HCT116 (cell line): ENCODE data around the gene XYLT1. TPM values are rescaled to one million over a fixed set of nuclear protein-coding genes. Genes with fewer than 3 reads are reported as not detected.

Experiments
- ATAC-seq: fragments of 200-7000 bp; cut with Tn5 transposase; 2 replicates; pipeline ENCODE4 v1.9.1; 2020; ENCODE audit warnings: mild to moderate bottlenecking, moderate library complexity
- BruUV-seq: library from RNA; stranded (reverse); fragments of 400-500 nt; replicated peaks from 2 replicates; lab custom pipeline; 2021; lab: Mats Ljungman, UMichigan
- CTCF ChIA-PET: fragments of 300-600 bp; sonication (Branson Sonifier 250); formaldehyde crosslinking; loops from one replicate; lab custom pipeline; 2021; ENCODE audit warnings: antibody characterized with exemption; lab: Charles Lee
- POLR2A ChIA-PET: fragments of 300-600, 350-600 bp; sonication (Branson Sonifier 250); formaldehyde crosslinking; loops from one replicate; lab custom pipeline; 2021; ENCODE audit warnings: antibody characterized with exemption; lab: Charles Lee
- RAD21 ChIA-PET, 2 experiments: fragments of 300-600 bp; sonication (Branson Sonifier 250); formaldehyde crosslinking; loops; one replicate each; lab custom pipeline; 2023; ENCODE audit warnings: low total read pairs in 2 of 2; ENCODE audit not compliant: uncharacterized antibody in 2 of 2, unreplicated experiment in 2 of 2, low non-redundant PET in 1 of 2; lab: Charles Lee
- DNase-seq: peaks from one replicate; pipeline ENCODE4 v3.0.0-alpha.2; 2010; ENCODE audit warnings: low read depth, low spot score
- H2AFZ ChIP-seq: fragments of 200-600 bp; shearing (Covaris generic), sonication (generic); 2 replicates; pipeline ENCODE4 v1.6.1; 2017; ENCODE audit warnings: low read depth, mixed run types, mixed read lengths, antibody characterized with exemption, low read length; ENCODE audit not compliant: poor library complexity, severe bottlenecking
- H3K27ac ChIP-seq: 2 replicates; pipeline ENCODE4 v1.5.1; 2012; ENCODE audit warnings: low read depth, low read length
- H3K27me3 ChIP-seq: fragments of 200-600 bp; sonication (generic); 2 replicates; pipeline ENCODE4 v1.6.1; 2016; ENCODE audit warnings: mixed run types, low read length, mixed read lengths; ENCODE audit not compliant: insufficient read depth
- H3K36me3 ChIP-seq, 2 experiments: fragments of 200-500 bp in 1 of 2; fragments of 200-600 bp in 1 of 2; sonication (Bioruptor generic) in 1 of 2; sonication (generic) in 1 of 2; 2 replicates each; pipeline versions ENCODE4 v1.5.1 to v1.6.1; 2014 to 2016; ENCODE audit warnings: low read length in 2 of 2, inconsistent platforms in 1 of 2, mixed read lengths in 1 of 2, mixed run types in 1 of 2; ENCODE audit not compliant: insufficient read depth in 2 of 2, control insufficient read depth in 1 of 2
- H3K4me1 ChIP-seq, 2 experiments: fragments of 200-600 bp in 1 of 2; sonication (generic) in 1 of 2; 2 replicates each; pipeline versions ENCODE4 v1.5.1 to v1.6.1; 2012 to 2017; ENCODE audit warnings: low read length in 2 of 2, inconsistent platforms in 1 of 2, mild to moderate bottlenecking in 1 of 2, mixed read lengths in 1 of 2, mixed run types in 1 of 2, moderate library complexity in 1 of 2; ENCODE audit not compliant: insufficient read depth in 2 of 2, control insufficient read depth in 1 of 2
- H3K4me2 ChIP-seq: fragments of 200-600 bp; sonication (generic); 2 replicates; pipeline ENCODE4 v1.6.1; 2017; ENCODE audit warnings: mixed run types, low read length, mixed read lengths
- H3K4me3 ChIP-seq, 2 experiments: fragments of 200-600 bp in 1 of 2; sonication (generic) in 1 of 2; replicated peaks in 1 of 2; 2 replicates each; pipeline ENCODE4 v1.5.1; 2011 to 2016; ENCODE audit warnings: low read length in 2 of 2, control low read depth in 1 of 2, low read depth in 1 of 2, mild to moderate bottlenecking in 1 of 2, mixed read lengths in 1 of 2, mixed run types in 1 of 2
- H3K79me2 ChIP-seq: fragments of 200-600 bp; sonication (generic); 2 replicates; pipeline ENCODE4 v1.6.1; 2017; ENCODE audit warnings: mild to moderate bottlenecking, mixed run types, low read length, moderate library complexity, mixed read lengths; ENCODE audit not compliant: insufficient read depth
- H3K9ac ChIP-seq: fragments of 200-600 bp; sonication (generic); 2 replicates; pipeline ENCODE4 v1.6.1; 2016; ENCODE audit warnings: low read length, mixed read lengths
- H3K9me2 ChIP-seq: fragments of 200-600 bp; sonication (generic), shearing (Covaris generic); 2 replicates; pipeline ENCODE4 v1.6.1; 2017; ENCODE audit warnings: mixed run types, mild to moderate bottlenecking, moderate library complexity; ENCODE audit not compliant: insufficient read depth
- H3K9me3 ChIP-seq, 2 experiments: fragments of 200-500 bp in 1 of 2; fragments of 200-600 bp in 1 of 2; sonication (Bioruptor generic) in 1 of 2; sonication (generic) in 1 of 2; 2 replicates each; pipeline ENCODE4 v1.6.1; 2014 to 2017; ENCODE audit warnings: low read length in 2 of 2, mixed read lengths in 2 of 2, inconsistent platforms in 1 of 2, low read depth in 1 of 2, mild to moderate bottlenecking in 1 of 2, mixed run types in 1 of 2, moderate library complexity in 1 of 2; ENCODE audit not compliant: control insufficient read depth in 1 of 2, insufficient read depth in 1 of 2
- H4K20me1 ChIP-seq: fragments of 200-600 bp; sonication (generic), shearing (Covaris generic); 2 replicates; pipeline ENCODE4 v1.6.1; 2017; ENCODE audit warnings: mixed run types, mild to moderate bottlenecking, moderate library complexity; ENCODE audit not compliant: insufficient read depth
- CEBPB ChIP-seq: IDR thresholded peaks from 2 replicates; pipeline ENCODE4 v1.6.1; 2012; ENCODE audit warnings: low read depth
- EGR1 ChIP-seq: IDR thresholded peaks from 2 replicates; pipeline ENCODE4 v1.6.1; 2012; ENCODE audit warnings: low read depth
- ELF1 ChIP-seq: IDR thresholded peaks from 2 replicates; pipeline ENCODE4 v1.6.1; 2012; ENCODE audit warnings: low read depth, borderline replicate concordance
- EZH2 ChIP-seq: fragments of 200-600 bp; sonication (generic); IDR thresholded peaks from 2 replicates; pipeline ENCODE4 v1.6.1; 2017; ENCODE audit warnings: antibody characterized with exemption, mixed run types
- EZH2phosphoT487 ChIP-seq: fragments of 200-600 bp; IDR thresholded peaks from 2 replicates; pipeline ENCODE4 v1.6.1; 2018; ENCODE audit warnings: antibody characterized with exemption, borderline replicate concordance
- FOSL1 ChIP-seq: IDR thresholded peaks from 2 replicates; pipeline ENCODE4 v1.6.1; 2012; ENCODE audit warnings: low read depth
- JUND ChIP-seq: IDR thresholded peaks from 2 replicates; pipeline ENCODE4 v1.6.1; 2012
- MAX ChIP-seq: IDR thresholded peaks from 2 replicates; pipeline ENCODE4 v1.6.1; 2012
- POLR2A ChIP-seq: IDR thresholded peaks from 2 replicates; pipeline ENCODE4 v1.7.0; 2011; ENCODE audit warnings: borderline replicate concordance; ENCODE audit not compliant: insufficient read depth, insufficient read length; ENCODE audit errors: extremely low read depth
- REST ChIP-seq: IDR thresholded peaks from 2 replicates; pipeline ENCODE4 v1.6.1; 2012; ENCODE audit warnings: low read depth
- SP1 ChIP-seq: IDR thresholded peaks from 2 replicates; pipeline ENCODE4 v1.6.1; 2012; ENCODE audit warnings: low read depth
- SRF ChIP-seq: IDR thresholded peaks from 2 replicates; pipeline ENCODE4 v1.6.1; 2012; ENCODE audit warnings: low read depth
- YY1 ChIP-seq: IDR thresholded peaks from 2 replicates; pipeline ENCODE4 v1.6.1; 2011; ENCODE audit warnings: low read length, low read depth, moderate library complexity, mild to moderate bottlenecking; ENCODE audit not compliant: insufficient replicate concordance; ENCODE audit errors: extremely low read depth
- ZFX ChIP-seq: fragments of 450-650 bp; IDR thresholded peaks from 2 replicates; pipeline ENCODE4 v1.6.1; 2017
- intact Hi-C: fragments of 100-400 bp; cut with micrococcal nuclease; formaldehyde crosslinking; loops from 2 replicates; pipeline ENCODE4 v1.10.0; 2022
- total RNA-seq: library from RNA; stranded (reverse); gene quantifications from one replicate; pipeline ENCODE4 v1.2.1, GENCODE V29; 2021; ENCODE audit not compliant: unreplicated experiment
- TF ChIP-seq, protein P1 (sequence below): IDR thresholded peaks from 2 replicates; pipeline ENCODE4 v1.6.1; 2012
- TF ChIP-seq, protein P2 (sequence below): IDR thresholded peaks from 2 replicates; pipeline ENCODE4 v1.6.1; 2011; ENCODE audit warnings: mild to moderate bottlenecking, low read length, moderate library complexity; ENCODE audit not compliant: insufficient replicate concordance; ENCODE audit errors: extremely low read depth

The XYLT1 gene
- total RNA-seq, 1 experiment from 2014 or later: 4.5 TPM

GRCh38 chr16:17134586-17134985 lies 336.2 kb downstream of the XYLT1 start:
- POLR2A ChIA-PET: no interaction called here
- no peaks in the 10 kb centered on the region for H4K20me1 ChIP-seq
- no peak for DNase-seq

More at GRCh38 chr16:17134586-17134985, 336.2 kb downstream of the XYLT1 start:
- H3K79me2 ChIP-seq: no peaks in the 10 kb centered on the region
- RAD21 ChIA-PET: no interaction called here
- H3K36me3 ChIP-seq: no peaks in the 10 kb centered on the region
- no TSS peak for BruUV-seq
- H3K4me3 ChIP-seq: no peak overlapping the region
- TF ChIP-seq ZFX (no peak), EZH2phosphoT487 (no peak), SRF (no peak), POLR2A (no peak), MAX (no peak), YY1 (no peak), REST (no peak), ELF1 (no peak), EZH2 (no peak), CEBPB (no peak), SP1 (no peak), FOSL1 (no peak), EGR1 (no peak), JUND (no peak)
- TF ChIP-seq, protein P1, sequence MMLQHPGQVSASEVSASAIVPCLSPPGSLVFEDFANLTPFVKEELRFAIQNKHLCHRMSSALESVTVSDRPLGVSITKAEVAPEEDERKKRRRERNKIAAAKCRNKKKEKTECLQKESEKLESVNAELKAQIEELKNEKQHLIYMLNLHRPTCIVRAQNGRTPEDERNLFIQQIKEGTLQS: no peak
- TF ChIP-seq, protein P2, sequence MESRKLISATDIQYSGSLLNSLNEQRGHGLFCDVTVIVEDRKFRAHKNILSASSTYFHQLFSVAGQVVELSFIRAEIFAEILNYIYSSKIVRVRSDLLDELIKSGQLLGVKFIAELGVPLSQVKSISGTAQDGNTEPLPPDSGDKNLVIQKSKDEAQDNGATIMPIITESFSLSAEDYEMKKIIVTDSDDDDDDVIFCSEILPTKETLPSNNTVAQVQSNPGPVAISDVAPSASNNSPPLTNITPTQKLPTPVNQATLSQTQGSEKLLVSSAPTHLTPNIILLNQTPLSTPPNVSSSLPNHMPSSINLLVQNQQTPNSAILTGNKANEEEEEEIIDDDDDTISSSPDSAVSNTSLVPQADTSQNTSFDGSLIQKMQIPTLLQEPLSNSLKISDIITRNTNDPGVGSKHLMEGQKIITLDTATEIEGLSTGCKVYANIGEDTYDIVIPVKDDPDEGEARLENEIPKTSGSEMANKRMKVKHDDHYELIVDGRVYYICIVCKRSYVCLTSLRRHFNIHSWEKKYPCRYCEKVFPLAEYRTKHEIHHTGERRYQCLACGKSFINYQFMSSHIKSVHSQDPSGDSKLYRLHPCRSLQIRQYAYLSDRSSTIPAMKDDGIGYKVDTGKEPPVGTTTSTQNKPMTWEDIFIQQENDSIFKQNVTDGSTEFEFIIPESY: no peak
- no peaks in the 10 kb centered on the region for H3K4me1 ChIP-seq
- CTCF ChIA-PET: no interaction called here
- H3K9me2 ChIP-seq: no peaks in the 10 kb centered on the region
- H3K9ac ChIP-seq: no peak overlapping the region
- H3K9me3 ChIP-seq: no peaks in the 10 kb centered on the region
- intact Hi-C loops: no loop called here
- 0 out of 2 replicates have a peak, but pooled peaks cover 4% of the 10 kb centered on the region for H3K27me3 ChIP-seq
- H3K27ac ChIP-seq: no peak overlapping the region
- H2AFZ ChIP-seq: no peak overlapping the region
- no peak for ATAC-seq
- H3K4me2 ChIP-seq: no peak overlapping the region
